H1 (cell line): ENCODE measurements around the gene LPCAT1. TPM values are rescaled to one million over a fixed set of nuclear protein-coding genes. Genes with fewer than 3 reads are reported as not detected.

Experiments
- CTCF ChIA-PET: fragments of 300-600 bp; sonication (Branson Sonifier 250); formaldehyde crosslinking; loops from one replicate; lab custom pipeline; 2021; ENCODE audit not compliant: partially characterized antibody; lab: Charles Lee
- POLR2A ChIA-PET: fragments of 300-600 bp; sonication (Branson Sonifier 250); formaldehyde crosslinking; loops from one replicate; lab custom pipeline; 2021; ENCODE audit warnings: inconsistent platforms; ENCODE audit not compliant: partially characterized antibody; lab: Charles Lee
- DNase-seq, 2 experiments: peaks; one replicate each; pipeline versions ENCODE4 v3.0.0 to v3.0.0-alpha.2; 2010 to 2022; ENCODE audit warnings: low spot score in 2 of 2, low read depth in 1 of 2, mixed read lengths in 1 of 2
- FAIRE-seq: peaks from 2 replicates; lab custom pipeline; 2011; peaks lifted over from hg19 to GRCh38; lab: Jason Lieb, UNC
- H2AFZ ChIP-seq: 2 replicates; pipeline ENCODE4 v1.8.1; 2012; ENCODE audit warnings: low read length, inconsistent platforms
- H2AK5ac ChIP-seq: 2 replicates; pipeline ENCODE4 v1.6.1; 2013; ENCODE audit warnings: low read depth, low read length
- H2BK120ac ChIP-seq: replicated peaks from 2 replicates; pipeline ENCODE3; 2013; ENCODE audit warnings: low read depth, low read length, inconsistent platforms
- H2BK12ac ChIP-seq: 2 replicates; pipeline ENCODE4 v1.6.1; 2013; ENCODE audit warnings: low read depth, low read length
- H2BK15ac ChIP-seq: 2 replicates; pipeline ENCODE4 v1.6.1; 2013; ENCODE audit warnings: low read length
- H2BK20ac ChIP-seq: 2 replicates; pipeline ENCODE4 v1.6.1; 2013; ENCODE audit warnings: low read length
- H2BK5ac ChIP-seq: 2 replicates; pipeline ENCODE4 v1.6.1; 2013; ENCODE audit warnings: low read depth, low read length
- H3K14ac ChIP-seq: 2 replicates; pipeline ENCODE4 v1.6.1; 2013; ENCODE audit warnings: inconsistent platforms; ENCODE audit not compliant: insufficient read length
- H3K18ac ChIP-seq: 2 replicates; pipeline ENCODE4 v1.6.1; 2013; ENCODE audit warnings: low read length; ENCODE audit errors: extremely low read depth
- H3K23ac ChIP-seq: 2 replicates; pipeline ENCODE4 v1.6.1; 2013; ENCODE audit warnings: inconsistent platforms; ENCODE audit not compliant: insufficient read length
- H3K23me2 ChIP-seq: 2 replicates; pipeline ENCODE4 v1.6.1; 2013; ENCODE audit warnings: low read depth, low read length
- H3K27ac ChIP-seq: 2 replicates; pipeline ENCODE4 v1.6.1; 2011; ENCODE audit warnings: low read depth, low read length, inconsistent platforms
- H3K27me3 ChIP-seq, 4 experiments: replicated peaks in 1 of 4; 1 replicate in 1 of 4; 2 replicates in 3 of 4; pipeline versions ENCODE4 v1.6.1 to v1.8.1; 2011 to 2013; ENCODE audit warnings: low read length in 3 of 4, mild to moderate bottlenecking in 3 of 4, inconsistent platforms in 2 of 4, mixed read lengths in 2 of 4, moderate library complexity in 1 of 4; ENCODE audit not compliant: control insufficient read depth in 3 of 4, insufficient read depth in 3 of 4; ENCODE audit errors: extremely low read depth in 1 of 4
- H3K36me3 ChIP-seq, 4 experiments: 2 replicates each; pipeline versions ENCODE4 v1.6.1 to v1.8.1; 2011 to 2013; ENCODE audit warnings: mild to moderate bottlenecking in 4 of 4, low read length in 3 of 4, moderate library complexity in 2 of 4, control low read depth in 1 of 4, inconsistent platforms in 1 of 4; ENCODE audit not compliant: insufficient read depth in 4 of 4, control insufficient read depth in 2 of 4
- H3K4ac ChIP-seq: replicated peaks from 2 replicates; pipeline ENCODE3; 2013; ENCODE audit warnings: low read length, low read depth, mixed read lengths, inconsistent platforms; ENCODE audit not compliant: insufficient read length
- H3K4me1 ChIP-seq, 4 experiments: replicated peaks in 1 of 4; 1 replicate in 1 of 4; 2 replicates in 3 of 4; pipeline versions ENCODE4 v1.6.1 to v1.8.1; 2011 to 2013; ENCODE audit warnings: low read length in 3 of 4, inconsistent platforms in 2 of 4, mixed read lengths in 1 of 4; ENCODE audit not compliant: insufficient read depth in 4 of 4, control insufficient read depth in 3 of 4
- H3K4me2 ChIP-seq, 2 experiments: 2 replicates each; pipeline versions ENCODE4 v1.6.1 to v1.8.1; 2011 to 2013; ENCODE audit warnings: low read depth in 2 of 2, low read length in 2 of 2, control low read depth in 1 of 2, inconsistent platforms in 1 of 2, mild to moderate bottlenecking in 1 of 2; ENCODE audit not compliant: insufficient read depth in 1 of 2
- H3K4me3 ChIP-seq, 4 experiments: fragments of 200-600, 300-600 bp in 1 of 4; sonication (generic), shearing (Covaris generic), sonication (Bioruptor Twin) in 1 of 4; 2 replicates each; pipeline versions ENCODE4 v1.5.1 to v1.8.1; 2011 to 2016; ENCODE audit warnings: low read length in 4 of 4, low read depth in 3 of 4, control low read depth in 2 of 4, inconsistent platforms in 2 of 4, mild to moderate bottlenecking in 2 of 4, mixed read lengths in 1 of 4, moderate library complexity in 1 of 4; ENCODE audit not compliant: insufficient read depth in 2 of 4; ENCODE audit errors: extremely low read depth in 1 of 4
- H3K56ac ChIP-seq: replicated peaks from 2 replicates; pipeline ENCODE3; 2013; ENCODE audit warnings: low read depth, mild to moderate bottlenecking, mixed read lengths, low read length, inconsistent platforms; ENCODE audit not compliant: insufficient read length
- H3K79me1 ChIP-seq: 2 replicates; pipeline ENCODE4 v1.6.1; 2013; ENCODE audit warnings: low read depth, low read length, control low read depth
- H3K79me2 ChIP-seq, 2 experiments: 2 replicates each; pipeline versions ENCODE4 v1.6.1 to v1.8.1; 2012 to 2013; ENCODE audit warnings: low read length in 2 of 2, mild to moderate bottlenecking in 2 of 2, inconsistent platforms in 1 of 2; ENCODE audit not compliant: insufficient read depth in 2 of 2, control insufficient read depth in 1 of 2
- H3K9ac ChIP-seq, 4 experiments: replicated peaks in 1 of 4; 1 replicate in 1 of 4; 2 replicates in 3 of 4; pipeline versions ENCODE4 v1.6.1 to v1.8.1; 2011 to 2013; ENCODE audit warnings: low read depth in 3 of 4, low read length in 3 of 4, control low read depth in 2 of 4, mild to moderate bottlenecking in 2 of 4, moderate library complexity in 2 of 4, inconsistent platforms in 1 of 4; ENCODE audit errors: extremely low read depth in 1 of 4
- H3K9me3 ChIP-seq, 2 experiments: 2 replicates each; pipeline versions ENCODE4 v1.6.1 to v1.8.1; 2012 to 2013; ENCODE audit warnings: mild to moderate bottlenecking in 2 of 2, moderate library complexity in 2 of 2, control low read depth in 1 of 2, inconsistent platforms in 1 of 2, low read depth in 1 of 2, low read length in 1 of 2, mixed read lengths in 1 of 2; ENCODE audit not compliant: insufficient read depth in 2 of 2
- H4K20me1 ChIP-seq, 2 experiments: replicated peaks in 1 of 2; 2 replicates each; pipeline versions ENCODE3 to v1.8.1; 2011 to 2013; ENCODE audit warnings: inconsistent platforms in 2 of 2, low read length in 2 of 2, mild to moderate bottlenecking in 1 of 2; ENCODE audit not compliant: insufficient read depth in 2 of 2, control insufficient read depth in 1 of 2
- H4K5ac ChIP-seq: 2 replicates; pipeline ENCODE4 v1.6.1; 2013; ENCODE audit warnings: low read length, low read depth, mixed read lengths, inconsistent platforms; ENCODE audit not compliant: insufficient read length
- H4K8ac ChIP-seq: 2 replicates; pipeline ENCODE4 v1.8.0; 2013; ENCODE audit warnings: mild to moderate bottlenecking, moderate library complexity, low read length, inconsistent platforms; ENCODE audit not compliant: insufficient read depth; ENCODE audit errors: extremely low read depth
- H4K91ac ChIP-seq: replicated peaks from 2 replicates; pipeline ENCODE3; 2013; ENCODE audit warnings: low read length, mixed read lengths, inconsistent platforms; ENCODE audit not compliant: insufficient read length
- ASH2L ChIP-seq: fragments of 200-600, 300-600 bp; sonication (generic); IDR thresholded peaks from one replicate; pipeline ENCODE4 v1.7.1; 2017; ENCODE audit warnings: low read length
- BACH1 ChIP-seq: IDR thresholded peaks from 2 replicates; pipeline ENCODE4 v1.6.1; 2012; ENCODE audit warnings: low read length, improper control_type of control experiment
- BCL11A ChIP-seq, 2 experiments: IDR thresholded peaks; one replicate each; pipeline ENCODE4 v1.6.1; 2011; ENCODE audit warnings: low read depth in 2 of 2, low read length in 2 of 2, mild to moderate bottlenecking in 2 of 2
- CBX8 ChIP-seq: fragments of 300-800, 300-1000 bp; sonication (generic); IDR thresholded peaks from 2 replicates; pipeline ENCODE4 v1.7.1; 2016; ENCODE audit warnings: low read depth, low read length, borderline replicate concordance
- CEBPB ChIP-seq: IDR thresholded peaks from 2 replicates; pipeline ENCODE4 v1.6.1; 2012; ENCODE audit warnings: low read depth, low read length
- EGR1 ChIP-seq: IDR thresholded peaks from 2 replicates; pipeline ENCODE4 v1.6.1; 2011; ENCODE audit warnings: low read depth, low read length, borderline replicate concordance
- JUN ChIP-seq: IDR thresholded peaks from 2 replicates; pipeline ENCODE4 v1.6.1; 2011; ENCODE audit warnings: low read depth, mild to moderate bottlenecking, improper control_type of control experiment, low read length
- NRF1 ChIP-seq: IDR thresholded peaks from 2 replicates; pipeline ENCODE4 v1.6.1; 2011; ENCODE audit warnings: mild to moderate bottlenecking, low read depth, low read length, improper control_type of control experiment
- POU5F1 ChIP-seq: IDR thresholded peaks from 2 replicates; pipeline ENCODE4 v1.6.1; 2011; ENCODE audit warnings: low read depth, mild to moderate bottlenecking, low read length, moderate library complexity
- SIX5 ChIP-seq: IDR thresholded peaks from 2 replicates; pipeline ENCODE4 v1.6.1; 2011; ENCODE audit warnings: mild to moderate bottlenecking, low read depth, low read length
- TEAD4 ChIP-seq: IDR thresholded peaks from 2 replicates; pipeline ENCODE4 v1.6.1; 2012; ENCODE audit warnings: low read depth, low read length, inconsistent platforms, mixed read lengths
- ZNF274 ChIP-seq: IDR thresholded peaks from 2 replicates; pipeline ENCODE4 v1.7.0; 2012; ENCODE audit warnings: low read length, borderline replicate concordance; ENCODE audit errors: extremely low read depth
- WGBS, 2 experiments: shearing (Covaris generic) in 1 of 2; methylation state at CpG; one replicate each; pipeline versions ENCODE4 v1.1.6 to v1.1.7; 2013 to 2015; ENCODE audit warnings: low lambda C conversion rate in 2 of 2, mixed read lengths in 2 of 2, inconsistent platforms in 1 of 2, low coverage in 1 of 2, missing lambda C conversion rate in 1 of 2; ENCODE audit not compliant: insufficient replicate concordance in 2 of 2, insufficient coverage in 1 of 2, insufficient read length in 1 of 2; ENCODE audit errors: extremely low coverage in 1 of 2, missing lambda C conversion rate in 1 of 2; 5-methylcytosine and 5-hydroxymethylcytosine counted together
- polyA plus RNA-seq, 7 experiments: library from polyadenylated mRNA; depleted of rRNA in 3 of 7; stranded (reverse) in 5 of 7; unstranded in 2 of 7; fragments of >200 nt in 5 of 7; fragments of 200-250 nt in 2 of 7; gene quantifications; 1 replicate in 5 of 7; 2 replicates in 1 of 7; 4 replicates in 1 of 7; pipeline versions ENCODE4 v1.2.1 to v1.2.3, GENCODE V29; 2011 to 2013; ENCODE audit warnings: missing spikeins in 2 of 7, mixed read lengths in 2 of 7
- total RNA-seq: library from RNA; stranded (reverse); fragmentation: NEBNext Ultra II Directional; extraction: Animal tissue kit (Norgen Biotek cat#: 25700); gene quantifications from 2 replicates; pipeline ENCODE4 v1.2.1, GENCODE V29; 2021
- TF ChIP-seq, protein P1 (sequence below): IDR thresholded peaks from 2 replicates; pipeline ENCODE4 v1.6.1; 2012; ENCODE audit warnings: inconsistent platforms

The LPCAT1 gene
- total and polyA plus RNA-seq, 2 of the 8 experiments (the other 6 are each of a cell fraction or from before 2014, with no cell fraction given) = 107 to 260 TPM

DNA sequence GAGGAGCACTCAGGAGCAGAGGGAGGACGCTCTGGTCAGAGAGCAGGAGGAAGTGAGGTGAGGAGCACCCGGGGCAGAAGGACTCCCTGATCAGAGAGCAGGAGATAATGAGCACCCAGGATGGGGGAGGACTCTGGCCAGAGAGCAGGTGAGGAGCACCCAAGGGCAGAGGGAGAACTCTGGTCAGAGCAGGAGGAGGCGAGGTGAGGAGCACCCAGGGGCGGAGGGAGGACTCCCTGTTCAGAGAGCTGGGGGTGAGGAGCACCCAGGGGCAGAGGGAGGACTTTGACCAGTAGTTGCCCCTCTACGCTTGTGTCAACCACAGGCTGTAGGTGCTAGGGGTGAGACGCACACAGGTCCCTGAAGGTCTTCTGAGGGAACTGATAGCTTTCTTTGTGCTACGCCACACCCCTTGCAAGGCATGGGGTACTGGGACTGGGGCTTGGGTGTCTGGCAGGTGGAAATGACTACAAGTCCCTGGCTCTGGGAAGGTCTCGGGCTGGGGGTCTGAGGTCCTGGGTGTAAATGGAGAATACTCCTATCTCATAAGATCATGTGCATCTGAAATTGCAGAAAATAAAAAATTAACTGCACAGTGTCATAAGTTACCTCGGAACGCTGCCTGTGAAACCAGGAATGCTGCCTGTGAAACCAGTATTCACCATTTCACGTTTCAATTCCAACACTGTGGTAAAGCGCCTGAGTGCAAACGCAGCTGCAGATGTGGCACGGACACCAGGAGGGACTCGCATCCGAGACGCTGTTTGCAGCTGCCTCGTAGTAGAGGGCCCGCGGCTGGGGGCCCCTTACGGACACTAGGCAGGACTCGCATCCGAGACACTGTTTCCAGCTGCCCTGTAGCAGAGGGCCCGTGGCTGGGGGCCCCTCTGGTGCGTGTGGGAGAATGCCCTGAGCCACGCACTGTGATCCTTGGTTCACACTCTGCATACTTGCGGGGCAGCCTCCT is 51.5 kb downstream of the LPCAT1 start:
- H3K4me1 ChIP-seq = no peaks in the 10 kb centered on the region
- no peak overlapping the region for H4K8ac ChIP-seq
- no peaks in the 10 kb centered on the region for H3K27me3 ChIP-seq
- peaks cover 2 to 17% of the 10 kb centered on the region in 2 experiments for H4K20me1 ChIP-seq
- H3K14ac ChIP-seq = no peak overlapping the region
- no peak overlapping the region for H3K4me3 ChIP-seq
- H2BK12ac ChIP-seq = no peak overlapping the region
- H2BK120ac ChIP-seq = no peak overlapping the region
- H2BK5ac ChIP-seq = no peak overlapping the region
- H4K91ac ChIP-seq = no peak overlapping the region
- no peak for FAIRE-seq
- 0 out of 2 replicates have a peak, but pooled peaks cover 1% of the 10 kb centered on the region for H3K23me2 ChIP-seq
- ChIA-PET CTCF (interaction anchor here (0.6 kb wide), 1 partner anchor 224 kb away, joined by 3 read pairs; no protein-coding TSS in a partner anchor), POLR2A (no interaction called here)
- H3K79me1 ChIP-seq = no peaks in the 10 kb centered on the region
- H3K18ac ChIP-seq = no peak overlapping the region
- H3K4ac ChIP-seq = no peak overlapping the region
- no peak overlapping the region for H3K9ac ChIP-seq
- no peak overlapping the region for H2AK5ac ChIP-seq
- WGBS, 2 experiments = 89% methylated on average over 27 of the region's 27 CpGs; no CpG with 5 or more reads in 1 of the 2 experiments
- no peak overlapping the region for H3K56ac ChIP-seq
- H2BK20ac ChIP-seq = no peak overlapping the region
- no peak overlapping the region for H3K4me2 ChIP-seq
- H3K36me3 ChIP-seq = peaks cover 28 to 74% (median 61%) of the 10 kb centered on the region in 4 experiments
- no peak overlapping the region for H2AFZ ChIP-seq
- no peak overlapping the region for H3K23ac ChIP-seq
- no peak overlapping the region for H4K5ac ChIP-seq
- DNase-seq = no peak
- no peaks in the 10 kb centered on the region for H3K9me3 ChIP-seq
- no peak overlapping the region for H3K27ac ChIP-seq
- H2BK15ac ChIP-seq = no peak overlapping the region
- no peaks in the 10 kb centered on the region for H3K79me2 ChIP-seq
- TF ChIP-seq, protein P1, sequence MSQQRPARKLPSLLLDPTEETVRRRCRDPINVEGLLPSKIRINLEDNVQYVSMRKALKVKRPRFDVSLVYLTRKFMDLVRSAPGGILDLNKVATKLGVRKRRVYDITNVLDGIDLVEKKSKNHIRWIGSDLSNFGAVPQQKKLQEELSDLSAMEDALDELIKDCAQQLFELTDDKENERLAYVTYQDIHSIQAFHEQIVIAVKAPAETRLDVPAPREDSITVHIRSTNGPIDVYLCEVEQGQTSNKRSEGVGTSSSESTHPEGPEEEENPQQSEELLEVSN = no peak
- no peak for TF ChIP-seq JUN
- no peak for TF ChIP-seq EGR1
- TF ChIP-seq BACH1 = no peak
- no peak for TF ChIP-seq CEBPB
- TF ChIP-seq BCL11A (IDR thresholded peaks at IDR 0.05; ENCODE audit: low read depth in 2 of 2, low read length in 2 of 2) = no peak
- TF ChIP-seq NRF1 = no peak
- no peak for TF ChIP-seq CBX8
- no peak for TF ChIP-seq ASH2L
- no peak for TF ChIP-seq SIX5
- no peak for TF ChIP-seq ZNF274
- no peak for TF ChIP-seq POU5F1
- no peak for TF ChIP-seq TEAD4
